GM12865 (cell line): ENCODE data around the gene TMED1.
"Not testable (repeated sequence)": the region's sequence is repeated elsewhere in the genome, so short reads cannot be mapped to it uniquely, and the experiment has no call there.

Experiments used
- DNase-seq: peaks from one replicate; pipeline ENCODE4 v3.0.0; 2010; ENCODE audit warnings: low read depth
- H3K4me3 ChIP-seq: 2 replicates; pipeline ENCODE4 v1.5.1; 2011; ENCODE audit warnings: mild to moderate bottlenecking, low read depth, low read length, control low read depth
- TF ChIP-seq, protein P1 (sequence below): IDR thresholded peaks from 2 replicates; pipeline ENCODE4 v1.5.1; 2011; ENCODE audit warnings: low read length, control low read depth, low read depth, inconsistent platforms; ENCODE audit not compliant: insufficient read depth; ENCODE audit errors: missing control alignments

TMED1 gene

DNA sequence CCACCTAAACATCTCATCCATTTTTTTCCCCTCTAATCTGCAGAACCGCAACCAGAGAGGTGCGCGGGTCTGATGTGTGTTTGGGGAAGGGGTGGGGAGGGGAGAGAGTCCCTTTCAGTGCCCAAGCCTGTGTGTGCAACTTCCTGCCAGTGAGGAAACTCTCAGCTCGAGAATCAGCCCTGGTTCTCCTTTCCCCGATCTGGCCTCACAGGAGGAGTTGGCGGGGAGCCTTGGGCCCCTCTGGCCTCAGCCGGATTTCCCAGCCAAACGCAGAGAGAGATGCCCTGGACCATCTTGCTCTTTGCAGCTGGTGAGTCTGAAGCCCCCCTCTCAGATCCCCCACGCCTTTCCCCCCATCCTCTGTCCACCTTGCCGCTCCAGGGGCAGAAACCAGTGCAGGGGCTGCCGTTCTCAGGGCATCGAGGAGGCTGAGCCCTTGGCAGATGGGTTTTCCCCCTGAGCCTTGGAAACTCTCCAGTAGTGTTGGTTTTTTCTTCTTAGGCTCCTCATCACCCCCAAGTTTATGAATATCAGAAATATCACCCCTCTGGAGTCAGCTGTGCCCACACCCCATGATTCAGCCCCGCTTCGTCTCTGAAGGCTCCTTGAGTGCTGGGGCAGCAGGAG lies 12.3 kb upstream of the TMED1 start, which contains the start of gene C19orf38:
Gene C19orf38, plus strand, starts transcription at position 186 of the 627 bp plus-strand sequence. Its CDS starts 94 bp downstream, at position 280.
- TF ChIP-seq, protein P1, sequence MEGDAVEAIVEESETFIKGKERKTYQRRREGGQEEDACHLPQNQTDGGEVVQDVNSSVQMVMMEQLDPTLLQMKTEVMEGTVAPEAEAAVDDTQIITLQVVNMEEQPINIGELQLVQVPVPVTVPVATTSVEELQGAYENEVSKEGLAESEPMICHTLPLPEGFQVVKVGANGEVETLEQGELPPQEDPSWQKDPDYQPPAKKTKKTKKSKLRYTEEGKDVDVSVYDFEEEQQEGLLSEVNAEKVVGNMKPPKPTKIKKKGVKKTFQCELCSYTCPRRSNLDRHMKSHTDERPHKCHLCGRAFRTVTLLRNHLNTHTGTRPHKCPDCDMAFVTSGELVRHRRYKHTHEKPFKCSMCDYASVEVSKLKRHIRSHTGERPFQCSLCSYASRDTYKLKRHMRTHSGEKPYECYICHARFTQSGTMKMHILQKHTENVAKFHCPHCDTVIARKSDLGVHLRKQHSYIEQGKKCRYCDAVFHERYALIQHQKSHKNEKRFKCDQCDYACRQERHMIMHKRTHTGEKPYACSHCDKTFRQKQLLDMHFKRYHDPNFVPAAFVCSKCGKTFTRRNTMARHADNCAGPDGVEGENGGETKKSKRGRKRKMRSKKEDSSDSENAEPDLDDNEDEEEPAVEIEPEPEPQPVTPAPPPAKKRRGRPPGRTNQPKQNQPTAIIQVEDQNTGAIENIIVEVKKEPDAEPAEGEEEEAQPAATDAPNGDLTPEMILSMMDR = no peak
- DNase-seq = no peak
- H3K4me3 ChIP-seq = no peak within 1 kb of the TSS

DNA sequence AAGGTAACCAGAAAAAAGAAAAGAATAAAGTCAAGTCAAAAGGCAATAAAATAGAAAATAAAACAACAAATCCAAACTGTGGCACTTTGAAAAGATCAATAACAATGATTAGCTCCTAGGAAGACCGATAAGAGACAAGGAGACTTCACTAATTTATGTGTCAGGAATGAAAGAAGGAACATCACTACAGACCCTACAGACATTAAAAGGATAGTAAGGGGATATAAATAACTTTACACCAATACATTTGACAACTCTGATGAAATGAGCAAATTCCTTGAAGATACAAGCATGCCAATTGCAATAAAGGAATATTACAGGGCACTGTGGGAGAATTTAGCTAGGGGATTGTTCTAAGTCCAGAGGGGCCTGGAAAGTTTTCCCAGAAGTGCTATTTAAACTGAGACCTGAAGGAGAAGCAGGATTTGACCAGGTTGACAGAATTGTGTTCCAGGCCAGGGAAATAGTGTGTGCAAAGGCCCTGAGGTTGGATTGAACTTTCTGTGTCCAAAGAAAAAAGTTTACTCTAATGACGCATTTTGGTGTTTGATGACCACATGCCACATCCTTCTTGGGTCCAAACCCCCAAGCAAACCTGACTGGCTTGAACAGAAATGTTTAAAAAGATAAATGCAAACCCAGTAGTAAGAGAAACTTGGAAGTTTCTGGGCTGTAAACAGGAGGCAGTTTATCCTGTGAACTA lies 10.6 kb upstream of the TMED1 start:
- no peak for DNase-seq
- no peak overlapping the region for H3K4me3 ChIP-seq
- TF ChIP-seq, protein P1 = no peak

DNA sequence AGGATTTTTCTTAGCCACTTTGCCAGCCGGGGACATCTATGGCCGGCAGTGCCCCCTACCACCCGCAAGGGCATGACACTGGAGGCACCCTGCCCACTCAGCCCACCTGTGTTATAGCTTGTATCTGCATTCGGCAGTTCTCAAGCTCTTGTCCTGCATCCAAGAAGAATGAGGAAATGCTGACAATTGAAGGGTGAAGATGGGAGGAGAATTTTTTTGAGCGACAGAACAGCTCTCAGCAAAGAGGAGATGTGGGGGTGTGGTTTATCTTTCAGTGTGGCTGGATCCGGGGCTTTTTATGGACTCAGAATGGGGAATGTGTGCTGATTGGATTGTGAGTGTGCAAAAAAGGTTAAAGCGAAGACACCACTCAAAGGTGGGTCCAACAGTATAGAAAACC lies 6.8 kb upstream of the TMED1 start:
- DNase-seq = no peak
- H3K4me3 ChIP-seq = no peak overlapping the region
- TF ChIP-seq, protein P1 = no peak

DNA sequence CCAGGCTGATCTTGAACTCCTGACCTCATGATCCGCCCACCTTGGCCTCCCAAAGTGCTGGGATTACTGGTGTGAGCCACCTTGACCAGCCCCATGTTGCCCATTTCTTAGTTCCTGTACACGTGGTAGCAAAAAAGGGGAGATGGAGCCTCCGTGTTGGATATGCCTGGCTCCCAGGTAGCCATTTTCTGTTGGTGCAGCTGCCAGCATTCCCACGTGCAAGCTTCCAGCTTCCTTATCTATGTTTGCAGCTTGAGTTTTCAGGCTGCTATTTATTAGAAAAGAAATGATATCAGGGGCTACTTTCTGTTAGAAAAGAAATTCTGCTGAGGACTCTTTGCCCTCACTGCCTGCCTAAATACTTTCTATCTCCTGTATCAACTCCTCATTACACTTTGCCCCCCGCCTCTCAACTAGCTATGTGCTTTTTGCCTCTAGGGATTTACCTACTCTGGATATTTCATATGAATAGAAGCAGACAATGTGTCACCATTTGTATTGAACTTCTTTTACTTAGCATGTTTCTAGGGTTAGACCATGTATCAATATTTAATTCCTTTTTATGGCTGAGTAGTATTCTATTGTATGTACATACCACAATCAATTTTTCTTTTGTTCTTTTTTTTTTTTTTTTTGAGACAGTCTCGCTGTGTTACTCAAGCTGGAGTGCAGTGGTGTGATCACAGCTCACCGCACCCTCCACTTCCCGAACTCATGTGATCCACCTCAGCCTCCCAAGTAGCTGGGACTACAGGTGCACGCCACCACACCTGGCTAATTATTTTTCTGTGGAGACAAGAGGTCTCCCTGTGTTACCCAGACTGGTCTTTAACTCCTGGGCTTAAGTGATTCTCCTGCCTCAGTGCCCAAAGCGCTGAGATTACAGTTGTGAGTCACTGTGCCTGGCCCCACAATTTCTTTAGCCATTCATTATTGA lies 3.4 kb upstream of the TMED1 start:
- TF ChIP-seq, protein P1 = no peak
- no peak for DNase-seq
- H3K4me3 ChIP-seq = no peak overlapping the region

DNA sequence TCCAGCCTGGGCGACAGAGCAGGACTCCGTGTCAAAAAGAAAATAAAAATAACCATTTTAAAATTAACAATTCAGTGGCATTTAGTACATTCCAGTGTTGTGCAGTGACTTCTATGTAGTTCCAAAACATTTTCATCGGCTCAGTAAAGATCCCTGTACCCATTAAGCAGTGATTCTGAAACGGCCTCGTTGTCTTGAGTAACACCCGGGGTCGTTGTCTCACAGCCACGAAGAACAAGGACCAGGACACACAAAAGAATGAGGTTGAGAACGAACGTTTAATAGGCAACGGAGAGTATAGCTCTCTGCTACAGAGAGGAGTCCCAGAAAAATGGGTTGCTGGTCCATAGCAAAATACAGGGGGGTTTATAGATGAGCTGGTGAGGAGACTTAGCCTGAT lies 2.4 kb upstream of the TMED1 start:
- TF ChIP-seq, protein P1 = no peak
- no peak overlapping the region for H3K4me3 ChIP-seq

DNA sequence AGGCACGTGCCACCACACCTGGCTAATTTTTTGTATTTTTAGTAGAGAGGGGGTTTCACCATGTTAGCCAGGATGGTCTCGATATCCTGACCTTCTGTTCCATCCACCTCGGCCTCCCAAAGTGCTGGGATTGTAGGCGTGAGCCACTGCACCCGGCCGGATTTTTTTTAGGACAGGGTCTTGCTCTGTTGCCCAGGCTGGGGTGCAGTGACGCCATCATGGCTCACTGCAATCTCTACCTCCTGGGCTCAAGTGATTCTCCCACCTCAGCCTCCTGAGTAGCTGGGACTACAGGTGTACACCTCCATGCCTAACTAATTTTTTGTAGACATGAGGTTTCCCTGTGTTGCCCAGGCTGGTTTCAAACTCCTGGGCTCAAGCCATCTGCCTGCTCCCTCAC lies 1.6 kb upstream of the TMED1 start:
- not testable (repeated sequence) for DNase-seq

More for the DNA sequence above, 2.4 kb upstream of the TMED1 start:
- DNase-seq = no peak

More for the DNA sequence above, 1.6 kb upstream of the TMED1 start:
- H3K4me3 ChIP-seq = not testable (repeated sequence)
